Activated T-cell treated with anti-CD3 and anti-CD28 coated beads, Interleukin-2, amount 50 U/mL, for 1 hour (primary cell): ENCODE data around the gene FANCG.

Source experiments
- DNase-seq: peaks from one replicate; pipeline ENCODE4 v3.0.0-alpha.2; 2020

The FANCG gene

DNA sequence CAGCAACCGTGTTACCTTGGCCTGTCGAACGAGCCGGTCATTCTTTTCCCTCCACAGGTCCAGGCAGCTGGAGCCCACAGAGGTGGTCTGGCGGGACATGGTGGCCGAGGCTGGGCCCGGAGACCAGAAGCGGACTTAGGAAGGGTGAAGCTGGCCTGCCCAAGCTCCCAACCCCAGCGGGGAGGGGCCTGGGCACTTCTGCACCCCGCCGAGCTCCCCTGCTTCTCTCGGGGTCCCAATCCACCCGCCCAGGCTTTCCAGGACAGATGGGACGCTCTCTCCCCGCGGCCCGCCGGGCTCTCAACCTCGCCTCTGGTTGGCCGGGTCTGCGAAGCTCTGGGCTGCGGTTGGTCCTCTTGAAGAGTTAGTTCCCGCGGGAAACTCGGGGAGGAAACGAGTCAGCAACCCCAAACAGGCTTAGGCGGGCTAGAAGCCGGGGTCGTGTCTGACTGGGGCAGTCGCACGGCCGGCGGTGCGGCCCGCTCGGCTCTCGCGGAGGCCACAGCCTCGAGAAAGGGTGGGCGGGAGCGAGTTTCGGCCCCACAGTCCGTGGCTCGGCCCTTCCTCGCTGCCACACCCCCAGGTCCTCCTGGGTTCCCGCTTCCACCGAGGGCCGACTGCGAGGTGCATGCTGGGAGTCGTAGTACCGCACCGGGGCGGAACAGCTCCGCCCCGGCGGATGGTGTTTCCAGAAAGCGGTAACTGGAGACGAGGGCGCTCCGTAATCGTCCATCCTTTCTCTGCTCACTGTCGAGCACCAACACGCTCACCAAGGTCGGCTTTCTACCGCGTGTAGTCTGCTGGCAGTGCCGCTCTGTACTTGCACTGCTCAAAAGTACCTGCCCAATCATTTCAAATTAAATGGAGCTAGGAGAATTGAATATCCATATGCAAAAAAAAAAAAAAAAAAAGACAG is at the start of gene FANCG:
Gene FANCG (minus strand): TSS at position 517 of the 916 bp plus-strand sequence. CDS start 418 bp downstream, at position 99.
- peak; percentile 81 for DNase-seq

DNA sequence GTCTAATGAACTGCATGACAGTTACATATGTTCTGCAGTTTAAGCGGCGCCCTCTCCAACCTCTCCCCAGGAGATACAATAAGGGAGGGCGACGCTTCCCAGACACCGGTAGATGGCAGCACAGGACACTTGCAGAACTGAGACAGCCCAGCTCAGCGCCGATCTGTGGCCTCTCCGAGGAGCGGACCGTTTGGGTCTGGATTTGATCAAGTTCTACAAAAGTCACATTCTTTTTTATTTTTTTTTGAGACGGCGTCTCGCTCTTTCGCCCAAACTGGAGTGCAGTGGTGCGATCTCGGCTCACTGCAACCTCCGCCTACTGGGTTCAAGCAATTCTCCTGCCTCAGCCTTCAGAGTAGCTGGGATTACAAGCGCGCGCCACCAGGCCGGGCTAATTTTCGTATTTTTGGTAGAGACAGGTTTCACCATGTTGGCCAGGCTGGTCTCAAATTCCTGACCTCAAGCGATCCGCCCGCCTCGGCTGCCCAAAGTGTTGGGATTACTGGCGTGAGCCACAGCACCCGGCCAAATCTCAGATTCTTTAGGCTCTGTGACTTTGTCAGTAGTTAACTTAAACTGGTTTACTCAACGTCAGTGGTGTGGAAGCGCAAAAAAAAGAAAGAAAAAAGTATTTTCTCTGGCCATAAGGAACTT is 37.3 kb upstream of the FANCG start:
- DNase-seq = peak; percentile 78

DNA sequence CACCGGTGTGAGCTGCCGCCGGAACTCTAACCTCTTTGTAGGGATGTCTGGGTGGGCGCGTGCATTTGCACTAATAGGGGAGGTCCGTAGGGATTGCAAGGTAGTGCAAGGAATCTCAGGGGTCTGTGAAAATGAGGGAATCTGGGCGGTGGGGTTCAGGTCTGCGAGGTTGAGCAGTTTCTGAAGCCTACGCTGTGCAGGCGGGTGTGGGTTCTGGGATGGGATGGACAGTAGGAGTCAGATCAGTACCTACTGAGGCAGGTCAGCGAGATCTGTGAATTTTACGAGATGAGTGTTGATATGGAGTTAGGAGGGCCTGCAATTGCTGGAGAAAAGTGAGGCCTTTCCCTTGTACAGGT is 36.8 kb upstream of the FANCG start:
- DNase-seq = no peak

DNA sequence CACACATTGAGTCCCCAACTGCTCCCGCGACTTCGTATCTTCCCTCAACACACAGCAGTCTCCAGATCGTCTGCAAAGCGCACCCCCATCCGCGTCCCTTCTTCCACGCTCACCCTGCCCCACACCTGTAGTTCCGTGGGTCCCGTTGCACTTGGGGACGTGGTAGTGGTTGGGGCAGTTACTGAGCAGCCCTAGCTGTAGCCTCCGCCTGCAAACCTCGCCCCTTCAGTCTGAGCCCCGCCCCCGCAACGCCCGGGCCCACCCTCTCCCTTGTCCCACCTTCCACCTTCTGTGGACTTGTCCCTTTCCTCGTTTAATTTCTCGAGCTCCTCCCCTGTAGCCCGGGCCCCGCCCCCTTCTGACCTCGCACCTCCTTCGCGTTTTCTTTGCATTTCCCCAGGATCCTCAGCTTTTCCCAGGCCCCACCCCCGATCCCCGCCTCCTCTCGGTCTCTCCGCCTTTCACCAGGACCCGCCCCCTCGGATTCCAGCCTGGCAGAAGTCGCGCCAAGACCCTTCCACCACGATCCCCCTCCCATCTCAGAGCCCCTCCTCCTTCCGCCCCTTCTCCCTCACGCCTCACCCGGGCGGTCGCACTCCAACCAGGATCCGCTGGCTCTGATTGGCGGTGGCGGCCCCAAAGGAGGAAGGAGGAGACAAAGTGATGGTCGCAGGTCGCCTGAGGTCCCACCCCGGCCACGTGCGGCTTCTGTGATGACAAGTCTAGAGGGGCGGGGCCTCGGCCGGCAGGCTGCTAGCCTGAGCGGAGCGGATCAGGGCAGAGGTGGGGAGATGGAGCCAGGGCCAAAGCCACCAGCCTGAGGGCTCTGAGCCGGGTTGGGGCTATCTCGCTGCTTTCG is 36.2 kb upstream of the FANCG start, which contains the start of gene ATOSB:
Gene ATOSB (minus strand): TSS at position 183 of the 859 bp plus-strand sequence. CDS start 7,588 bp downstream, outside the sequence.
- peak; percentile 91 for DNase-seq

DNA sequence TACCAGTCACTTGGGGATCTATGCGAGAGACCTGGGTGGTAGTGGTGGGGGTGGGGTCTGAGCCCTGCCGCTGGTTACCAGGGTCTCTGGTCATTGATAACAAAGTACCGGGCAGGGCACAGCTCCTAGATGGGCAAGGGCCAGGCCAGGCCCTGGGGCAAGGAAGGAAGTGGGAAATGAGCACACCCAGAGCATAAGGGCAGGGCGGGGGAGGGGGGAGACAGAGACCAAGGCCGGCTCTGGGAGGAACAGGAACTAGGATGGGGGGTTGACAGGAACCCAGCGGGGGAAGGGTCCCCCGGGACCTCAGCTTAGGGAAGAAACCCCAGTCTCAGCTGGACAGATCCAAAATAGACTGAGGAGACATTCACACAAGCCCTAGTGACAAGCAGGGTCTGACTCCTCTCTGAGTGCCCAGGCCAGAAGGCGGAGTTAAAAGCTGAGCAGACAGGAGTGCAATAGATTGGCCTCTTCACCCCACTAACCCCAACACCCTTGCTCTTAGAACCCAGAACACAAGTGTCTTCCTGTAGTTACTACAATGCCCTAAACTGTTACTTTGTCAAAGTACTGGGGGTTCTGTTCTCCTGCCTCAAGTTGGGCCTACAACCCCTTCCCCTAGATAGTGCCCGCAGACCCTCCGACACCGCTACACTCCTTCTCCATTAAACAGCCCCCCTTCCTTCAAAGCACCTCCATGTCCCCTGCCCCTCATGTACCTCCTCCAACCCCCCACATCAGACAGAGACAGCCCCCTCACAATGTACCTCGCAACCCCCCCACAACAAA is 35.3 kb upstream of the FANCG start:
- peak; percentile 33 for DNase-seq

DNA sequence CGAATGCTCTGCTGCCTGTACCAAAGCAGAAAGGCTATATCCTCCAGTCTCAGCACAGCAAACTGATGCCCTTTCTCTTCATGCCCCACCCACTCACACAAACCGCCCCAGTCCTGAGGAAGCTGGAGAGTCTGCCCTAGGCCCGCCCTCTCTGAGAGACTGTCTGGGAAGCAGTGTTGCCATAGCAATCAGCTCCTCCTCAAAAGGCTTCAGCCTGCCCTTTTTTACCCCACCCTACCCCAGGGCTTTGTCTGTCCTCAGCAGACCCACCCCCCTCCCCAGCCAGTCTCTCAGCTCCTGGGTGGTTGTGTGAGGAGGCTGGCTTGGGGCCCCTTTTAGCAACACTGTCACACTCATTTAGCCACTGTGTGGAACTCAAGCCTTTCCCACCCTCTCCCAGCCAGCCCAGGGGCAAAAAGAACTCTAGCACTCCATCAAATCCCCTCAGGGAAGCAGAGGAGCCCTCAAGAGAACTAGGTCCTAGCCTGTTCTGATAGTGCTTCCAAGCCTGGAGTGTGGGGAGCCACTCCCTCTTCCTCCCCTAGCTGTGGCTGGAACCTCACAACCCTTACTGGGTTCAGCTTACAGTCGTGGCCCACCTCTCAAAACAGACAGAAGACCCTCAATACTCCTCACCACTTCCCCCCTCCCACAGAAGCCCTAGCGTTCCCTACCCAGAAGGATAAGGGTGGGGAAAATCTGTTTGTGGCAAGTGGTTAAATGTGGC is 34.5 kb upstream of the FANCG start:
- DNase-seq = peak; percentile 65

DNA sequence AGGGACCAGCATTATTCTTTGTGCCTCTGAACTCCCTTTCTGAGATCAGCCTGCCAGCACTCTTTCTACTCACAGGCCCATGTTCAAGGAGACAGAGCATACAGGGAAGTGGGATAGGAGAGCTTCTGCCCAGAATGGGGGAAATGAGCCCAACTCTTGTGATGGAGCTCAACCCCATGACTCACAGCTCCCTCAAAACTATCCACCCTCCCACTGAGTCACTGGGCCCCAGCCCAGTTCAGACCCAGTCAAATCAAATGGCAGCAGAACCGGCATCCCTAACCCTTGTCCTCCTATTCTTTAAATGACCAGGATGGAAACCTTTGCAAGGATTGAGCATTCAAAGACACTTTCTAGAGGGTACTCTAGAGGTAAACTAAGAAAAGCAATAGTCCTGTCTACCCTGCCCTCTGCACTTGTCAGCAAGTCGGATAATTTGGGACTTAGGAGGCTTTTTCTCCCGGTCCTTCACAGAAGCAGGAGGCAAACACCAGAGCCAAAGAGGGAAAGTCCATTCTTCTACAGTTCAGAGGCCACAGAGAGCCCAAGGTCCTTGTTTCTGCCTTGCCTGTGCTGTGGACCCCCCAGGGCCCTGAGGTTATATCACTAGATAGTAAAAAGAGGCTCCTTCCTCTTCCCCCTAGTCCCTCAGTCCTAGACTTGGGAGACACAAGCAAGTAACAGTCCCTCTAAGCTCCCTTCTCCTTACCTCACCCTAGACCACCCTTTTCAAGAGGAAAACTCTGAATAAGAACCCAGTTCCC is 32.7 kb upstream of the FANCG start:
- DNase-seq = no peak

DNA sequence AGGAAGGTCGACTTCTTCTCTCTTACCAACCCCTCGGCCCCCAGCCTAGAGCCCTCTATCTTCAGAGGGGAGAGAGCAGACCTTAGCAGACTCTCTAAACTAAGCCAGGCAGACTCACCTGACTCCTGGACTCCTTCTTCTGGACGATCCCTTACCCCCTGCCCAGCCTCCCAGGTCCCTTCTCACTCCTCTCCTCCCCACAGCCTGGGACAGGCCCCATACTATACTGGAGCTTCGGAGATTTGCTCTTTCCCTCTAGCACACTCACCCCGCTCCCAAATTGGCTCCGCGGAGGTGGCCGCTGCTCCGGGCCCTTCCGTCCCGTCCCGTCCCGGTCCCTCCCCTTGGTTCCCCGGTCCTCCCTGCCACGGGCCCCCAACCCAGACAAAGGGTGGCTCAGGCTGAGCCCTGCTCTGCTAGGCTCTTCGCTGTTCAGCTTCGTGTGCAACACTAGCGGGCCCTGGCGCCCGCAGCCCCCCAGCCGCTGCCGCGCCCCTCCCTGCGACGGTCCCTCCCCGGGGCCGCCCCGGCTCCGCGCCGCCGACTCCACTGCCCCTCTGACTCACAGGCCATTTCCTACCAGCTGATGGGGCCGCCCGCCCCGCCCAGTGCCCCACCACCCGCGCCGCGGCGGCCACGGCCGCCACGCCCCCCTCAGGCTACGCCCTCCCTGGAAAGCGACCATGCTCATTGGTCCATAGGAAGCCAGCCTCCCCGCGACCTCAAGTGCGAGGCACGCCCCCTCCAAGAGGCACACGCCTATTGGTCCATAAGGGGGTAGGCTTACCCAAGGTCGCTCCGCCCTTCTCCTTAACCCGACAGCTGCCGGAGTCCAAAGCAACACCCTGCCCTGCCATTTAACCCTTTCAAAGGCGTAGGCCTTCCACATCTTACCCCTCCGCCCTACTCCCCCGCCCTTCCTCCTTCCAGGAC is 31.5 kb upstream of the FANCG start:
- peak; percentile 96 for DNase-seq

DNA sequence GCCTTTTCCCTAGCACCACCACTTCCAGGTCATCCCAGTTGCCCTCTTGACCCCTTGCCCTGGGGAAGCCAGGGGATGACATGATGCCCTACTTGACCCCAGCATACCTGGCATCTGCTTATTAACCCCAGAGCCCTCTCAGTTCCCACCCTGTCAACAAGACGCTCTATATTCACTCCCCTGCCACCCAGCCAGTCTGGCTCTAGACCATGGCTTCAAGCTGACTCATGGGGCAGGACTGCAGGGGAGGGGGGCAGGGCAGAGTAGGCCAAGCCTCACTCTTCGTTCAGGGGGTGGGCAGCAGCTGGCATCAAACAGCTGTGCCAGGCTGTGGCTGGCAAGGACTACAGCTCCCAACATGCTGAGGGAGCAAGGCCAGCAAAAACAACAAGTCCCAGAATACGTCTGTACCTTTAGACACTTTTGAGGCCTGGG is 30.6 kb upstream of the FANCG start:
- DNase-seq = no peak

DNA sequence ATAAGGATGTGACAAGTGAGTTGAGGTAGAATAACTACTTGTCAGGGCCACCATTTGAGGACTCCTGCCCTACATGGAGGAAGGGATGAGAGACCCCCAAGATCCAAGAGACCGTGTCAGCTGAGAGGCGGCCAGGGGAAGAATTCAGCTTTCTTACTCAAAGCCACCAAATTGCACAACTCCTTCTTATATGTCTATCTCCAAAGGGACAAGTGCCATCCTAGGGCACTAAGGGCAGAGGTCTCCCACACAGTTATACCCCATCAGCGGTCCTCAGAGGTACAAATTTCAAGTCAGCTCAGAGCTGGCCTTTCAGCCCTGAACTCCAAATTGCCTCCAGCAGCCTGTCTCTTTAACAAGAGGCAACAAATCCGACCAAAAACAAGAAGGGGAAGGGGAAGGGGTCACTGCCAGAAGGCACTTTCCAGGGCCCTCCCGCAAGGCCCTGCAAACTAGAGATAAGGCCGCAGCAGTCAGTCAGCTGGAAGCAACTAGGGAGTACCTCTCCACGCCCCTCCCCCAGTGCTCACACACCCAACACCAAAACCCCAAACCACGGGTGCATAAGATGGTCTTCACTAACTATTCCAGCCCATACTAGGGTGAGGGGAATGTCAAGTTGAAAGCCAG is 29.3 kb upstream of the FANCG start:
- no peak for DNase-seq

DNA sequence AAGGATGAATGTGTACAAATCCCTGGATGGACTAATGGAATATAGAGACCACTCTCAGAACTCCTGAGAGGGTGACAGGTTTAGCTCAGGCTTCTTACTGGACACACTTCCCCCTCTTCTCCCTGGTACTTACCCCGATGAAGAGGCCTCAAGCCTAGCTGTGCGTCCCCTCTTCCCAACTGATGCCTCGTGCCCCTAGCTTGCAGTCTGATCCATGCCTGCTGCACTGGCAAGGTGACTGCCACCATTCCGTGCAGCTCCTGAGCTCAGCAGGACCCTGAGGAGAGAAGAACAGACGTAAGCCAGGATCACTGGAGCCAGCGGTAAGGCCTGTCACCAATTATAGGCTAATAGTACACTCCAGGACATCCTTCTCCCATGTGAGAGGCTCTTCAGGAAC is 28.7 kb upstream of the FANCG start:
- no peak for DNase-seq

DNA sequence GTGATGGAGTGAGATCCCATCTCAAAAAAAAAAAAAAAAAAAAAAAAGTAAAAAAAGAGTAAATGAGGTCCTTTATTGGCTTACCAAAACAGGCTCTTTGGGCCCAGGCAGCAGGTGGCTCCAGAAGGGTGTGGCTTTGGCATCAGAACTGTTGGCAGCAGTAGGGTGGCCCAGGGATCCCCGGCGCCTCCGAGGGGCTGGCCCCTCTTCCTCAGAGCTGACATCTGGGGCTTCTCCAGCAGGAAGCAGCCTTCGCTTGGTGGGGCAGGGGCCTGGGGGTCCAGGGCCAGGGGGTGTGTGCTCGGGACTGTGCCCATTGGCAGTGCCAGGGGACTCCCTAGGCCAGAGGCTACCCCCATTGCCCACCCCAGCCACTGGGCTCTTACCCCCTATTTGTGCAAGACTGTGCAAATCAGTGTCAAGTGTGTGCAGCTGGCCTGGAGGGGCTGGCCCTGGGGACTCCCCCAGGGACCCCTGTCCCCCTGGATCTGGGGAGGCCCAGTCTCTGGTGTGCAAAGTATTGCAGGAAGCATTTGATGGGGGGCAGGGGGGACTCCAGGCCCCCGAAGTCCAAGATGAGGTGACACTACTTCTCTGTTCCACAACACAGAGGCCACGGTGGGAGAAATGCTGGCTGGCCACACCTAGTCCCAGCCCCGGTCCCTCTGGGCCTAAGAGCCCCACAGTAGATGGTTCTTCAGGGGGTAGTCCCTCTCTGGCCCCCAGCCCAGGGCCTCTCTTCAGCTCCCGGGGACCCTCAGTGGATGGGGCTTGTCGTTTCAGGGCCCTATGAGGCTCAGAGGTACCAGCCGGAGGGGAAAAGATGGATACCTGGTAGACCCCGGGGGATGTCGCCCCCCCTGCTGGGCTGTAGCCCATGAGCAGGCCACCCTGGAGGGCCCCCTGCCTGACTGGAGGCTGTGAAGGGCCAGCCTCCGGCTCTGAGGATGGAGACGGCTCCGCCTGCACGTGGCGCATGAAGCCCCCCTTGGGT is 27.9 kb upstream of the FANCG start:
- DNase-seq = no peak

DNA sequence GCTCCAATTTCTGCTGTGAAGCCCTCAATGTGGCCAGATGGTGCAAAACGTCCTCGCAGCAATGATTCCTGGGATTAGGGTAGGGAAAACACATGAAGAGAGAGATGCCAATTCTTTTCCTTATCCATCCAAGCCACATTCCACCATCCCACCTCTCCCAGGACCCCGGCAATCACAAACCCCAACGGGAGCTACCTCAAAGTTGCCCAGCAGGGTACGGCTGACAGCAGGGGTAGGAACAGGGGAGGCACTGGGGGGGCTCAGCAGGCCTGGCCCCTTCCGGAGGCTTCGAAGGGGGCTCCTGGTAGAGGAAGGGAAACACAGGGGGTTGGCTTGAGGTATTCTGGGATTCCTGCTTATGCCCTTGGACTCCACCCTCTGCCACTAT is 26.6 kb upstream of the FANCG start:
- no peak for DNase-seq

DNA sequence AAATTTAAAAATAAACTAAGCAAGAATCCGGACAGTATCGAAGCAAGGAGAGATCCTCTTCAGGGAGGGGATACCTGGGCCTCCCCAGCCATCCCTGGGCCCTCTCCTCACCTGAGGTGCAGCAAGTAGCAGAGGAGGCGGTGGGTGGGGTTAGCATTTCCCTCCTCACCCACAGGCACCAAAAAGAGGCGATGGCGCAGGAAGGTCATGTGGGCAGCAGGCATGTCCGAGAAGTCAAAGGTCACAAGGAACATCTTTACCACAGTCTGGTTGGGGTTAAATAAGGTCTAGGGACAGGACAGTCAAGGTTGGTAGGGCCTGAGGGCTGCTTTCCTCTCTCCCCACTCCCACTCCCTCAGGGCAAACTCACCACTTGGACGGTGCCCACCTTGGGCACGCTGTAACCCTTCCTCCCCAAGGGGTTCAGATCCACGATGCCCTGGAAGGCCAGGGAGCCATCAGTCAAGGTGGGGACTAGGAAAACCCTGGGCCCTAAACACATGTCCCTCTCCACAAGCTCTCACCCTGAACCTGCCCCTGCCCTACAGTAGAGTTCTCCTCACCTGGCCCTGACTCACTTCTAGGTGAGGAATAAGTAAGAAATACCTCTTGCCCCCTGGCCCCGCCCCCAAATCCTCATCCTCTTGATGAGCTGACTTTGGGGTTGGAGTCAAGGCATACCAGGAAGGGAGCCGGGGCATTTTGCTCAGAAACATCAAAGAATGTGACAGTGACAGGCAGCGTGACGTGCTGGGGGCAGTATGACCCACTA is 26.0 kb upstream of the FANCG start:
- no peak for DNase-seq

DNA sequence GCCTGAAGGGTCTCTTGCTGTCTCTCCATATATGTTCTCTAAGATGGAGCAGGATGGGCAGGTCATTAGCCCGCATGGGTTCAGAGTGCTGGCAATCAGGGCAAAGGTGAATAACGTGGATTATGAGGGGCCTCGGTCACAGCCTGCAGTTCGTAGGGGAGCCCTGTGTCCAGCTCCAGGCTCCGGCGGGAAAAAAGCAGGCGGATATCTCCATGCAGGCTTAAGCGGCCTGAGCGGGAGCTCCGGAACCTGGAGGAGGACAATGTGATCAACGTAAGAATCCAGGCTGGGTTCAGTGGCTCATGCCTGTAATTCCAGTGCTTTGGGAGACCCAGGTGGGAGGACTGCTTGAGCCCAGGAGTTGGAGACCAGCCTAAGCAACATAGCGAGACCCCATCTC is 25.4 kb upstream of the FANCG start:
- no peak for DNase-seq

DNA sequence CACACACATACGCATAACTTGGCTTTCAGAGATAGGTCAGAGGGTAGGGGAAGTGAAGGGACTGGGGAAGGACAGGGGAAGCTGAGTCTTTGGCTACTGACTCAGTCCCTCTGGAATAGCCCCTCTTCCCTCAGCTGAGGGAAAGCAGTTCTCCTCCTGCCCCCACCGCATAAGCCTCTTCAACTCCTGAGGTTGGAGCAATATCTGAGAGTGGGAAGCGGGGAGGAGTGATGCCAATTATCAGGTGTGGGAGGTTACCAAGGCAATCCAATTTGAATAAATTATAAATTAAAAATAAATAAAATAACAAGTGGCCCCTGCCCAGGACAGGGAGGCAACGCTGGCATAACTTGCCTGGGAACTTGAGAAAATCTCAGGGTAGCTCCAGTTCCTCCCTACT is 24.8 kb upstream of the FANCG start:
- DNase-seq = no peak

DNA sequence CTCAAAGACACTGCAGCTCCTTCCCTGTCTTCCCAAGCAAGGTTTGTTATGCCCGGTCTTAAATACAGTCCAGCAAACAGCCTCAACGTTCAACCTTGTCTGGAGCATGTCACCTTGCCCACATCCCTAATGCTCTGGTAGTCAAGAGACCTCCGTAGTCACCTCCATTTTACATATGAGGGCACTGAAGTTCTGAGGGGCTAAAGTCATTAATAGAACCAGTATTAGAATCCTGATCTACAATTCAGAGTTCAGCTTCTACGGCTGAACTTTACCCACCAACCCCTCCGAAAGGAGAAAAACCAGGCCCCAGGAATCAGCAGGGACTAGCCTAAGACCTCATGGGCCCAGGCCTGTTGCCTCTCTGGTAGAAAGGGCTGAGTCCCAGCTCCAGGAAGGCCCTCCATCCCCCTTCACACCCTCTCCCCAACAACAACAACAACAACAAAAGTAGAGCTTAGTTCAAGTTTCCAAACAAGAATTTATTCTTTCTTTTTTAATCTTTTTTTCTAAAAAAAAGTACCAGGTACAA is 24.0 kb upstream of the FANCG start:
- DNase-seq = no peak
